Astrocyte (in vitro differentiated cells and primary cell): ENCODE measurements around the gene TFF3.

Experiments used
- EZH2 ChIP-seq: IDR thresholded peaks from 2 replicates; pipeline ENCODE4 v1.6.1; 2012; ENCODE audit warnings: mild to moderate bottlenecking, low read length, inconsistent platforms; ENCODE audit not compliant: insufficient read depth
- TF ChIP-seq, protein P1 (sequence below): IDR thresholded peaks from 2 replicates; pipeline ENCODE4 v1.5.1; 2011; ENCODE audit warnings: low read depth, mild to moderate bottlenecking, inconsistent platforms, low read length, moderate library complexity; ENCODE audit not compliant: insufficient read depth

DNA sequence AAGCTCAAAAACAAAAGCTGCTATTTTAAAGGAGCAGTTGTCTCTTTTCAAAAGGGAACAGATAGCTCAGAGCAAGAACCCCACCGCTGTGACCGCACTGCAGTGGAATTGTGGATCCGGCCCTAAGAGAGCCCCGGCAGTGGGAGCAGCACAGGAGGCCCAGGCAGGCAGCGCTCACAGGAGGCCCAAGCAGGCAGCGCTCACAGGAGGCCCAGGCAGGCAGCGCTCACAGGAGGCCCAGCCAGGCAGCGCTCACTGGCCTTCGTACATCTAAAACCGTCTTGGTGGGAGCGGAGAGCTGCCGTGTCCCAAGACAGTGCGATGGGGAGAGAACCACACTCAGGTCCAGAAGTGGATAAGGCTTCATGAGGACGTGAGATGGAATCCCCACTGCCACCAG lies 4.0 kb downstream of the TFF3 start:
- TF ChIP-seq, protein P1, sequence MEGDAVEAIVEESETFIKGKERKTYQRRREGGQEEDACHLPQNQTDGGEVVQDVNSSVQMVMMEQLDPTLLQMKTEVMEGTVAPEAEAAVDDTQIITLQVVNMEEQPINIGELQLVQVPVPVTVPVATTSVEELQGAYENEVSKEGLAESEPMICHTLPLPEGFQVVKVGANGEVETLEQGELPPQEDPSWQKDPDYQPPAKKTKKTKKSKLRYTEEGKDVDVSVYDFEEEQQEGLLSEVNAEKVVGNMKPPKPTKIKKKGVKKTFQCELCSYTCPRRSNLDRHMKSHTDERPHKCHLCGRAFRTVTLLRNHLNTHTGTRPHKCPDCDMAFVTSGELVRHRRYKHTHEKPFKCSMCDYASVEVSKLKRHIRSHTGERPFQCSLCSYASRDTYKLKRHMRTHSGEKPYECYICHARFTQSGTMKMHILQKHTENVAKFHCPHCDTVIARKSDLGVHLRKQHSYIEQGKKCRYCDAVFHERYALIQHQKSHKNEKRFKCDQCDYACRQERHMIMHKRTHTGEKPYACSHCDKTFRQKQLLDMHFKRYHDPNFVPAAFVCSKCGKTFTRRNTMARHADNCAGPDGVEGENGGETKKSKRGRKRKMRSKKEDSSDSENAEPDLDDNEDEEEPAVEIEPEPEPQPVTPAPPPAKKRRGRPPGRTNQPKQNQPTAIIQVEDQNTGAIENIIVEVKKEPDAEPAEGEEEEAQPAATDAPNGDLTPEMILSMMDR = no peak
- no peak for TF ChIP-seq EZH2
